Activated B cell treated with CpG ODN at 0.5 μM for 24 hours (primary cell): ENCODE results near the gene RNLS. TPM values are rescaled to one million over a fixed set of nuclear protein-coding genes. Genes with fewer than 3 reads are reported as not detected.

Experiments used
- ATAC-seq: fragments of 200-7000 bp; cut with Tn5 transposase; one replicate; pipeline ENCODE4 v1.10.0; 2021; ENCODE audit warnings: low read depth, mild to moderate bottlenecking, moderate library complexity
- CTCF ChIA-PET: fragments of 350-600 bp; sonication (Branson Sonifier 250); formaldehyde crosslinking; loops from one replicate; lab custom pipeline; 2021; ENCODE audit warnings: antibody characterized with exemption; lab: Charles Lee
- POLR2A ChIA-PET: fragments of 350-600 bp; sonication (Branson Sonifier 250); formaldehyde crosslinking; loops from one replicate; lab custom pipeline; 2021; ENCODE audit warnings: antibody characterized with exemption; lab: Charles Lee
- DNase-seq: peaks from one replicate; pipeline ENCODE4 v3.0.0; 2022
- H3K27ac Mint-ChIP-seq: one replicate; pipeline ENCODE4 v1.8.0; 2020; ENCODE audit warnings: mixed read lengths
- H3K27me3 Mint-ChIP-seq: one replicate; pipeline ENCODE4 v1.8.0; 2021; ENCODE audit warnings: mixed read lengths
- H3K36me3 Mint-ChIP-seq: one replicate; pipeline ENCODE4 v1.8.0; 2021; ENCODE audit warnings: low read depth, mixed read lengths
- H3K4me1 Mint-ChIP-seq: one replicate; pipeline ENCODE4 v1.8.0; 2021; ENCODE audit warnings: mixed read lengths
- H3K4me3 Mint-ChIP-seq: one replicate; pipeline ENCODE4 v1.8.0; 2020; ENCODE audit warnings: mild to moderate bottlenecking, mixed read lengths
- H3K9me3 Mint-ChIP-seq: one replicate; pipeline ENCODE4 v1.8.0; 2020; ENCODE audit warnings: mixed read lengths
- intact Hi-C: fragments of 100-400 bp; cut with micrococcal nuclease; formaldehyde crosslinking; loops from one replicate; pipeline ENCODE4 v1.15.1; 2024
- total RNA-seq: library from RNA; stranded (reverse); gene quantifications from 2 replicates; pipeline ENCODE4 v1.2.3, GENCODE V29; 2022
- TF ChIP-seq, protein P1 (sequence below): fragments of 200-600 bp; IDR thresholded peaks from one replicate; pipeline ENCODE4 v1.8.0; 2022; ENCODE audit warnings: antibody characterized with exemption, mild to moderate bottlenecking

The RNLS gene
- total RNA-seq, 1 donor from 2014 or later = 5.7 TPM

DNA sequence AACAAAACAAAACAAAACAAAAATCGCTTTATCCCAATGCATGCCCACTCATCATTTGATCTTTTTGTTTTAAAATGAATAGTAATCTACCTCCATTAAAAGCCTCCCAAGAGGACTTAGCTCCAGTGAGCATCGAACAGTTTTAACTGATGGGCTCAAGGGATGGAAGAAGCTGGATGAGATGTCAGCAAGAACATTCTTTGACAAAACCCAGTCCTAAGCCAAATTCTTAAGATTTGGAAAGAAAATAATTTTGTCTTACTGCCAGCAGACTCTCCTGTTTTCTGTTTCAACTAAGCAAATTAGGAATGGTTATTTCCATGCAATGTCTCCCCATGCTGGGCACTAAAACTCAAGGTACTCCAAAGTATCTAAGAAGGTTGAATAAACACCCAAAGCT is 127.3 kb downstream of the RNLS start:
- ATAC-seq = no peak
- no peaks in the 10 kb centered on the region for H3K9me3 Mint-ChIP-seq
- no peaks in the 10 kb centered on the region for H3K36me3 Mint-ChIP-seq
- intact Hi-C loops = no loop called here
- no peaks in the 10 kb centered on the region for H3K4me1 Mint-ChIP-seq
- H3K4me3 Mint-ChIP-seq = no peak overlapping the region
- ChIA-PET POLR2A (no interaction called here), CTCF (no interaction called here)
- TF ChIP-seq, protein P1, sequence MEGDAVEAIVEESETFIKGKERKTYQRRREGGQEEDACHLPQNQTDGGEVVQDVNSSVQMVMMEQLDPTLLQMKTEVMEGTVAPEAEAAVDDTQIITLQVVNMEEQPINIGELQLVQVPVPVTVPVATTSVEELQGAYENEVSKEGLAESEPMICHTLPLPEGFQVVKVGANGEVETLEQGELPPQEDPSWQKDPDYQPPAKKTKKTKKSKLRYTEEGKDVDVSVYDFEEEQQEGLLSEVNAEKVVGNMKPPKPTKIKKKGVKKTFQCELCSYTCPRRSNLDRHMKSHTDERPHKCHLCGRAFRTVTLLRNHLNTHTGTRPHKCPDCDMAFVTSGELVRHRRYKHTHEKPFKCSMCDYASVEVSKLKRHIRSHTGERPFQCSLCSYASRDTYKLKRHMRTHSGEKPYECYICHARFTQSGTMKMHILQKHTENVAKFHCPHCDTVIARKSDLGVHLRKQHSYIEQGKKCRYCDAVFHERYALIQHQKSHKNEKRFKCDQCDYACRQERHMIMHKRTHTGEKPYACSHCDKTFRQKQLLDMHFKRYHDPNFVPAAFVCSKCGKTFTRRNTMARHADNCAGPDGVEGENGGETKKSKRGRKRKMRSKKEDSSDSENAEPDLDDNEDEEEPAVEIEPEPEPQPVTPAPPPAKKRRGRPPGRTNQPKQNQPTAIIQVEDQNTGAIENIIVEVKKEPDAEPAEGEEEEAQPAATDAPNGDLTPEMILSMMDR = no peak
- no peak overlapping the region for H3K27ac Mint-ChIP-seq
- H3K27me3 Mint-ChIP-seq = no peaks in the 10 kb centered on the region
- no peak for DNase-seq

DNA sequence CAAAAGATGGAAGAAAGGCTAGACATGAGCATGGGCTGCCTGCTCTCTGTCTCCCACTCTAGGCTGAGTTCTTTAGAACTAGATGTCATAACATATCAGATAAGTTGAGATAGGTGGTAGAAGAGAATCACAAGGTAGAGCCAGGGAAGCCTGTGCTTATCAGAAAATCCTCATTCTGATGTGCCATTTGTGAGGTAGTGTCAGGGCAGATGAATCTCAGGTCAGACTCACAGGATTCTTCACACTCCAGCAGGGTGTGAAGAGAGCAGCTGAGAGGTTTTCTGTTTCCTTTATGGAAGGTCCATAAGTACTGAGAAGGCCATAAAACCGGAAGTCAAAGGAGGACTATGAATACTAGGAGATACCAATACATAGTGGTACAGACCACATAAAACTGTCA is 132.9 kb downstream of the RNLS start:
- intact Hi-C loops = no loop called here
- H3K27ac Mint-ChIP-seq = no peak overlapping the region
- ChIA-PET CTCF (no interaction called here), POLR2A (no interaction called here)
- ATAC-seq (no peak), DNase-seq (no peak)
- TF ChIP-seq, protein P1 = no peak
- no peaks in the 10 kb centered on the region for H3K9me3 Mint-ChIP-seq
- H3K4me1 Mint-ChIP-seq = no peaks in the 10 kb centered on the region
- no peaks in the 10 kb centered on the region for H3K36me3 Mint-ChIP-seq
- H3K27me3 Mint-ChIP-seq = no peaks in the 10 kb centered on the region
- no peak overlapping the region for H3K4me3 Mint-ChIP-seq

DNA sequence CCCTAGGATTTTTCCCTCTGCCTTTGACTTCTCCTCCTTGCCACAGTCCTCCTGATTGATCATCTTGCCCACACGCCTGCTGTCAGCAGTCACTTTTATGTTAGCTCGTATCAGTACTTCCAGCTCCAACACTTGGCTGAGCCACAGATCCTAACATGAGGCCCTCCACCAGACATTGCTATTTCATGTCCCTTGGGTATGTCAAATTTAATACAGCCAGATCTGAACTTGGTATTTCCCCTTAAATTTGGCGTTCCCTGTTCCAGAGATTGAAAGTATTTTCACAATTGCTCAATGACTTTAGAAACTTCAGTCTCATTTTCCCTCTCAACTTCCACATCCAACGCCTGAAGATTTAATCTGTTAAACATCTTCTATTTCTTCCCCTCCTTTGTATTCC is 140.4 kb downstream of the RNLS start:
- intact Hi-C loops = no loop called here
- CTCF ChIA-PET = no interaction called here
- no peak overlapping the region for H3K27ac Mint-ChIP-seq
- no peak overlapping the region for H3K4me3 Mint-ChIP-seq
- ATAC-seq (no peak), DNase-seq (no peak)
- H3K9me3 Mint-ChIP-seq = no peaks in the 10 kb centered on the region
- POLR2A ChIA-PET = no interaction called here
- TF ChIP-seq, protein P1 = no peak
- no peaks in the 10 kb centered on the region for H3K36me3 Mint-ChIP-seq
- H3K27me3 Mint-ChIP-seq = no peaks in the 10 kb centered on the region
- H3K4me1 Mint-ChIP-seq = no peaks in the 10 kb centered on the region

DNA sequence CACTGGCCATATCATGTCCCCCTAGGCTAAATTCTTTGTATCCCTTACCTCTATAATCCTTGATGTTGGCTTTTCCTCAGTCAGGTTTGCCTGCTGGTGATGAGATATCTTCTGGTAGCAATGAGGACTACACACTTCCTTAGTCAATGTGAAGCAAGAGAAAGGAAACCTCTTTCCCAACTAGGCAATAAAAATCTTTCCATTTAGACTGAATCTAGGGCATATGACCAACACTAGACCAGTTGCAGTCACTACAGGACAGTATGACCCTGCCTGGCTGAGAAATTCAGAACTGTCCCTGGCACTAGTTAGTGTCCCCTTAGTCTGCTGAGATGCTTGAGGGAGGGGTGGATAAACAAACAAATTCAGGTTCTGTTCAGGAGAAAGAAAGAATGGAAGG is 142.6 kb downstream of the RNLS start:
- H3K9me3 Mint-ChIP-seq = no peaks in the 10 kb centered on the region
- H3K27ac Mint-ChIP-seq = no peak overlapping the region
- no peak overlapping the region for H3K4me3 Mint-ChIP-seq
- TF ChIP-seq, protein P1 = no peak
- POLR2A ChIA-PET = no interaction called here
- intact Hi-C loops = no loop called here
- no peaks in the 10 kb centered on the region for H3K27me3 Mint-ChIP-seq
- ATAC-seq = no peak
- H3K4me1 Mint-ChIP-seq = no peaks in the 10 kb centered on the region
- DNase-seq = no peak
- no peaks in the 10 kb centered on the region for H3K36me3 Mint-ChIP-seq
- CTCF ChIA-PET = no interaction called here

DNA sequence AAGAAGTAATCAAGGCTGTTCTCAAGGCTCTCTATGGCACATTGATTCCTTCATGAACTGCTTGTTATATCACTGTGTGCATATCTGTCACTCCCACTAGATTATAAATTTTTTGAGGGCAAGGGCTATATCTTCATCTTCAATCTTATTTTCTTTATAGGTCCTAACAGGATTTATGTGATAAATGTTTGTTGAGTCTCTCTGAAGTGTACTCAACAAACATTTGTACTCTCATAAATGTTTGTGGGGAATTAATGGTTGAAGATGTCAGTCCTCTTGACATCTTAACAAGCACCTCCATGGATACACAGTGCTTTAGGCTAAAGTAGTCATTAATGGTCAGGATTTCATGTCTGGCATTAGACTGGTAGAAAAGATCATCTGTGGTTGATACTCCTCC is 143.2 kb downstream of the RNLS start:
- Mint-ChIP-seq H3K36me3 (no peaks in the 10 kb centered on the region), H3K27ac (no peak overlapping the region), H3K27me3 (no peaks in the 10 kb centered on the region), H3K9me3 (no peaks in the 10 kb centered on the region), H3K4me1 (no peaks in the 10 kb centered on the region), H3K4me3 (no peak overlapping the region)
- intact Hi-C loops = no loop called here
- DNase-seq (no peak), ATAC-seq (no peak)
- POLR2A ChIA-PET = no interaction called here
- CTCF ChIA-PET = no interaction called here
- TF ChIP-seq, protein P1 = no peak
